Liver (tissue), 3 donors: Measurements from ENCODE around the gene HTRA1.

ENCODE experiments used
- CTCF ChIP-seq: fragments of 150-350 bp; IDR thresholded peaks from 2 replicates; pipeline ENCODE4 v1.5.1; 2017; ENCODE audit warnings: improper control_type of control experiment, low read depth, low read length; ENCODE audit not compliant: missing input control
- GABPA ChIP-seq, 2 donors: IDR thresholded peaks in 1 of 2; conservative IDR thresholded peaks in 1 of 2; 2 replicates each; pipeline ENCODE4 v1.6.1; 2016; ENCODE audit warnings: antibody characterized with exemption in 2 of 2, mild to moderate bottlenecking in 1 of 2, moderate library complexity in 1 of 2
- JUND ChIP-seq, 2 donors: IDR thresholded peaks; 2 replicates each; pipeline ENCODE4 v1.6.1; 2016; ENCODE audit warnings: antibody characterized with exemption in 2 of 2
- RAD21 ChIP-seq, 2 donors: IDR thresholded peaks; 2 replicates each; pipeline ENCODE4 v1.6.1; 2016; ENCODE audit warnings: antibody characterized with exemption in 2 of 2, mild to moderate bottlenecking in 2 of 2
- RXRA ChIP-seq, 2 donors: IDR thresholded peaks; 2 replicates each; pipeline ENCODE4 v1.6.1; 2017 to 2018; ENCODE audit warnings: antibody characterized with exemption in 2 of 2, mild to moderate bottlenecking in 1 of 2
- SP1 ChIP-seq: IDR thresholded peaks from 2 replicates; pipeline ENCODE4 v1.6.1; 2018; ENCODE audit warnings: antibody characterized with exemption, mild to moderate bottlenecking
- TAF1 ChIP-seq: conservative IDR thresholded peaks from 2 replicates; pipeline ENCODE4 v1.6.1; 2016; ENCODE audit warnings: antibody characterized with exemption, mild to moderate bottlenecking
- YY1 ChIP-seq: IDR thresholded peaks from 2 replicates; pipeline ENCODE4 v1.6.1; 2016; ENCODE audit warnings: antibody characterized with exemption, mild to moderate bottlenecking
- ZBTB33 ChIP-seq: IDR thresholded peaks from 2 replicates; pipeline ENCODE4 v1.6.1; 2016; ENCODE audit warnings: antibody characterized with exemption
- TF ChIP-seq, protein P1 (sequence below): IDR thresholded peaks from 2 replicates; pipeline ENCODE4 v1.6.1; 2016; ENCODE audit warnings: antibody characterized with exemption
- donor health status: healthy.
- donor health status: healthy.

- TF ChIP-seq CTCF, result no peak
- no peak for TF ChIP-seq TAF1
- TF ChIP-seq RXRA (IDR thresholded peaks at IDR 0.05), result no peak
- no peak for TF ChIP-seq YY1
- TF ChIP-seq JUND (IDR thresholded peaks at IDR 0.05), result no peak
- TF ChIP-seq, protein P1, sequence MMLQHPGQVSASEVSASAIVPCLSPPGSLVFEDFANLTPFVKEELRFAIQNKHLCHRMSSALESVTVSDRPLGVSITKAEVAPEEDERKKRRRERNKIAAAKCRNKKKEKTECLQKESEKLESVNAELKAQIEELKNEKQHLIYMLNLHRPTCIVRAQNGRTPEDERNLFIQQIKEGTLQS, result no peak
- no peak for TF ChIP-seq GABPA (IDR thresholded peaks at IDR 0.05 in 1 of 2, conservative IDR thresholded peaks at IDR 0.05 in 1 of 2)
- no peak for TF ChIP-seq RAD21 (IDR thresholded peaks at IDR 0.05)
- no peak for TF ChIP-seq SP1
- no peak for TF ChIP-seq ZBTB33
Measured at GRCh38 chr10:122450353-122450990, 10.9 kb upstream of the HTRA1 start.
